Measurements from ENCODE around the gene CDK11B.
"Not testable (repeated sequence)": the region's sequence is repeated elsewhere in the genome, so short reads cannot be mapped to it uniquely, and the experiment has no call there.

Gene CDK11B

DNA sequence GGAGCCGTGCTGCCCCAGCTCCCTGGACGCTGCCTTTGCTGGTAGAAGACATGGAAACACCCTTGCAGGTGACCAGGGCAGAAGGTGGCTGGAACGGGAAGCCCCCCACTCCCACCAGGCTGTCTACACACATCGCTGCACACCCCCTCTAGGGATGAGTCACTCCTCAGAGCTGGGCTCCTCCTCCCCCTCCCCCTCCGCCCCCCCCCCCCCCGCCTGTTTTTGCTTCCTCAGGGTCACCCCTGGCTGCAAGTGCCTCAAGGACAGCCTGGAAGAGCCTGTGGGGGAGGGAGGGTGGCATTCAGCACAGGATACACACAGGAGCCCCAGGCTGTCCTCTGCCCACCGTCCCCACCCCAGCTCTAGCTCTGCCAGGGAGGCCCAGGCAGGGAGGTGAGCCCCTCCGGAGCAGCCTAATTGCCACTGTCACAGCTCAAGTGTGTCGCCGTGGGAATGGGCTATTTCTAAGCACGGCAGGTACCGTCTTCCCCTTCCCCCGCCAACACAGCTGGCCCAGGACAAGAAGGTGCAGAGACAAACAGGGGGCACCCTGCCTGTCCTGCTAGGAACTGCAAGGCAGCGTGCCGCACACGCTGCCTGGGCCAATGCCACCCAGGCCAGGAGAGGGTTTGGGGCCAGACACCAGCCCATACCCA is 61.4 kb downstream of the CDK11B start:
- no peak for DNase-seq

DNA sequence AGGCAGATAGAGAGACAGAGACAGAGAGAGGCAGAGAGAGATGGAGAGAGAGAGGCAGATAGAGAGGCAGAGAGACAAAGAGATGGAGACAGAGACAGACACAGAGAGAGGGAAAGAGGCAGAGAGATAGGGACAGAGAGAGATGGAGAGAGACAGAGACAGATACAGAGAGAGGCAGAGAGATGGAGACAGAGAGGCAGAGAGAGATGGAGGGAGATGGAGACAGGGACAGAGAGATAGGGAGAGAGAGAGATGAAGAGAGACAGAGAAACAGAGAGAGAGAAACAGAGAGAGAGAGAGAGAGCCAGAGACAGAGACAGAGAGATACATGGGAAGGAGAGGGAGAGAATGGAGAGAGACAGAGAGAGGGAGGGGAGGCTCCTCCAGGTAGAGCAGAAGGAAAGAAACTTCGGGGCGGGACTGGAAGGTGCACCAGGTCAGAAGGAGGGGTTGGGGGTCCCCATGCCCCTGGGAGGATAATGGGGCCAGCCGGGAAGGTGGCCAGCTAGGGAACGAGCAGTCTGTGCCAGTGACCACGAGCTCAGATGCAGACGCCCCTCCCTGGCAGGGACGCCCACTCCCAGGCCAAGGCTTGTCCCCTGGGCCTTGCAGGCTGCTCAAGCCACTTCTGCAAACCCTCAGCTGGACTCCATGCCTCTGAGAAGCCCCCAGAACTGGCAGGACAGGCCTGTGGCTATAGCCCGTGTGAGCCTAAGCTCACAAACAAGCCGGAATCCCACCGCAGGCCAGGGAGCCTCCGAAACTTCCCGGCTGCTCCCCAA is 62.1 kb downstream of the CDK11B start:
- no peak for DNase-seq

DNA sequence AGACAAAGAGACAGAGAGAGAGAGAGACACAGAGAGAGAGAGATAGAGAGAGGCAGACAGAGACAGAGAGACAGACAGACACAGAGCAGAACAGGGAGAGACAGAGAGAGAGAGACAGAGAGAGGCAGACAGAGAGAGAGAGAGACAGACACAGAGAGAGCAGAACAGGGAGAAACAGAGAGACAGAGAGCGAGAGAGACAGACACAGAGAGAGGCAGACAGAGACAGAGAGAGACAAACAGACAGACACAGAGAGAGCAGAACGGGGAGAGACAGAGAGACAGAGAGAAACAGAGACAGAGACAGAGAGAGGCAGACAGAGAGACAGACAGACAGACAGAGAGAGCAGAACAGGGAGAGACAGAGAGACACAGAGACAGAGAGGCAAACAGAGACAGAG is 63.5 kb downstream of the CDK11B start:
- not testable (repeated sequence) for DNase-seq

DNA sequence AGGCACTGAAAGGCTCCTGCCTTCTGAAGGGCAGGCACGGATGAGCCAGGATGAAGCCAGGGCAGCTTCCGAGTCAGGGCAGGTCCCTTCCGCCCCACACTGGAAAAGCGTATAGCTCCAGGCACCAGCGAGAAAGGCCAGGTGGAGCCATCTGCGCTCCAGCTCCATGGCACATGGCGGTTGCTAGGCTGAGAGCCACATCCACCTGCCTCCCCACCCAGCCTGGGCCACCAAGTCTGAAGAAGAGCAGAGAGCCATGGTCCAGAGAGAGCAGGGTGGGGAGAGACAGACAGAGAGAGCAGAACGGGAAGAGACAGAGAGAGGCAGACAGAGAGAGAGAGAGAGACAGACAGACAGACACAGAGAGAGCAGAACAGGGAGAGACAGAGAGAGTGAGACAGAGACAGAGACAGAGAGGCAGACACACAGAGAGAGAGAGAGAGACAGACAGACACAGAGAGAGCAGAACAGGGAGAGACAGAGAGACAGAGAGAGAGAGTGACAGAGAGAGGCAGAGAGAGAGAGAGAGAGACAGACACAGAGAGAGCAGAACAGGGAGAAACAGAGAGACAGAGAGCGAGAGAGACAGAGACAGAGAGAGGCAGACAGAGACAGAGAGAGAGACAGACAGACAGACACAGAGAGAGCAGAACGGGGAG is 64.1 kb downstream of the CDK11B start:
- DNase-seq = no peak

DNA sequence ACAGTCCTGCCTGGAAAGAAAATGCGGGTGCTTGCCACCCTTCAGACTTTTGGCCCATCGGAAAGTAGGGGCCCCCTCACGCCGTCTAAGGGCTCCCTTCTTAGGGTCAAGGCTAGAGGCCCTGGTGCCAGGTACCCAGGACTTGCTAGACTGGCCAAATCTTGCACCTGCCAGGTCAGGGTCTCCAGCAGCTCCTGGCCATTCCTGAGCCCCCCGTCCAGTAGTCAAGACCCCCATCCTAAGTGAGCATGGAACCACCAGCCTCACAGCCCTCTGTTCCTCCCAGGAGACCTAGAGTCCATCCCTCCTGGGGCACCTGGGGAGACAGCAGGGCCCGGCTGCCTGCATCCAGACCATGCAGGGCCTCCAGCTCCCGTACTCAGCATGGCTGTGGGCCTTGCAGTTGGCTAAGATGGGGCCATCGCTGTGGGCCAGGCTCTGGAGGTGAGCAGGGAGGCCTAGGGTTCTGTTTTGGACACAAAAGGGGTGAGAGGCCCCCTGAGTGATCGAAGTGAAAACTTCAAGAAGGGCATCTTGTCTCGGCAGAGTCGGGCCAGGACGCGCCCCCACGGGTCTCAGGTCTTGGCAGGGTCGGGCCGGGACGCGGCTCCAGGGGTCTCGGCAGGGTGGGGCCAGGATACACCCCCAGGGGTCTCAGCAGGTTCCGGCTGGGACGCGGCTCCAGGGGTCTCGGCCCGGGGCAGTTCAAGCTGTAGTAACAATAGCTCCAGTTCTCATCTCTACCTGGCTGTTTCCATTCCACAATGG is 64.8 kb downstream of the CDK11B start:
- DNase-seq = no peak

DNA sequence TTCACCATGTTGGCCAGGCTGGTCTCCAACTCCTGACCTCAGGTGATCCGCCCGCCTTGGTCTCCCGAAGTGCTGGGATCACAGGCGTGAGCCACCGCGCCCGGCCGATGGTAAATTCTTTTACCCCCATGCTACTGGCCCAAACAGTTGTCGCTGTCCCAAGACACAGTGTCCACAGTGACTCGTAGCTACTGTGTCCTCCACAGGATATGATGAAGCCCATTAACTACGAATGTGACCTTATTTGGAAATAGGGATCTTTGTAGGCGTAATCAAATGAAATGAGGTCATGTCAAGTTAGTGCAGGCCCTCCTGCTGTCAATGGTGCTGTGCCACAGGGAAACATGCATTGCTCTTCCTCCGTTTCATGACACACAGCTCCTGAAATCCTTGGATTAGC is 67.4 kb downstream of the CDK11B start:
- DNase-seq = no peak
